ENCODE measurements around the gene DDT. TPM values are rescaled to one million over a fixed set of nuclear protein-coding genes. Genes with fewer than 3 reads are reported as not detected.

Gene DDT
- total and polyA plus RNA-seq, 7 donors, result 57.3 to 239 (median 85.3) TPM

- Histone ChIP-seq H3K27ac (no peak overlapping the region), H3K36me3 (ENCODE audit: insufficient read depth in 1 of 2, low read depth in 1 of 2) (no peaks in the 10 kb centered on the region)
- TF ChIP-seq CTCF (IDR thresholded peaks at IDR 0.05), result no peak
These were observed 35.8 kb upstream of the DDT start for GRCh38 chr22:24010018-24010391.

GRCh38 chr22:24009227-24010017, 35.2 kb upstream of the DDT start:
- 79 to 86% (median 84%) methylated on average over 7 of the region's 7 CpGs for WGBS, 3 donors
- intact Hi-C loops (cut with DNase I), result loop anchor here in 1 of 2 donors (5.0 kb wide), 1 partner anchor 72 kb away; no protein-coding TSS in a partner anchor
- Histone ChIP-seq H3K4me3 (no peak overlapping the region), H3K27ac (no peak overlapping the region), H3K4me1 (peaks cover 14% of the 10 kb centered on the region), H3K9me3 (no peaks in the 10 kb centered on the region), H3K27me3 (ENCODE audit: insufficient read depth in 3 of 3, low read length in 2 of 3) (no peaks in the 10 kb centered on the region), H3K36me3 (ENCODE audit: insufficient read depth in 1 of 2, low read depth in 1 of 2) (no peaks in the 10 kb centered on the region)
- DNase-seq (no peak), ATAC-seq (no peak)
- TF ChIP-seq CTCF (IDR thresholded peaks at IDR 0.05), result no peak

More at GRCh38 chr22:24010018-24010391, 35.8 kb upstream of the DDT start:
- DNase-seq, result no peak
- Histone ChIP-seq H3K27me3 (ENCODE audit: insufficient read depth in 3 of 3, low read length in 2 of 3) (no peaks in the 10 kb centered on the region), H3K9me3 (no peaks in the 10 kb centered on the region), H3K4me3 (no peak overlapping the region), H3K4me1 (peaks cover 14% of the 10 kb centered on the region)
- intact Hi-C loops (cut with DNase I), result no loop called here
- WGBS, 3 donors, result 82 to 86% (median 85%) methylated on average over 2 of the region's 2 CpGs
- ATAC-seq, result no peak

- 83 to 89% (median 87%) methylated on average over 6 of the region's 6 CpGs for WGBS, 3 donors
- no peak for TF ChIP-seq CTCF (IDR thresholded peaks at IDR 0.05)
- H3K4me3 ChIP-seq, result no peak overlapping the region
- no peaks in the 10 kb centered on the region for H3K27me3 ChIP-seq (ENCODE audit: insufficient read depth in 3 of 3, low read length in 2 of 3)
- peaks cover 14% of the 10 kb centered on the region for H3K4me1 ChIP-seq
- ATAC-seq (no peak), DNase-seq (no peak)
- no peaks in the 10 kb centered on the region for H3K9me3 ChIP-seq
- intact Hi-C loops (cut with DNase I), result loop anchor here in 1 of 2 donors (5.0 kb wide), 1 partner anchor 71 kb away; no protein-coding TSS in a partner anchor
- H3K27ac ChIP-seq, result no peak overlapping the region
- no peaks in the 10 kb centered on the region for H3K36me3 ChIP-seq (ENCODE audit: insufficient read depth in 1 of 2, low read depth in 1 of 2)
These were observed 34.4 kb upstream of the DDT start for GRCh38 chr22:24008381-24009226.

GRCh38 chr22:24008022-24008283, 33.7 kb upstream of the DDT start:
- intact Hi-C loops (cut with DNase I), result loop anchor here in 1 of 2 donors (5.0 kb wide), 1 partner anchor 71 kb away; no protein-coding TSS in a partner anchor
- H3K27me3 ChIP-seq (ENCODE audit: insufficient read depth in 3 of 3, low read length in 2 of 3), result no peaks in the 10 kb centered on the region
- WGBS, 3 donors, result 89 to 96% (median 91%) methylated on average over 1 of the region's 1 CpG
- DNase-seq (peak in 1 of 2 donors; percentile 43), ATAC-seq (no peak)
- H3K4me1 ChIP-seq, result peaks cover 14% of the 10 kb centered on the region
- no peak overlapping the region for H3K4me3 ChIP-seq
- H3K36me3 ChIP-seq (ENCODE audit: insufficient read depth in 1 of 2, low read depth in 1 of 2), result no peaks in the 10 kb centered on the region
- no peaks in the 10 kb centered on the region for H3K9me3 ChIP-seq
- TF ChIP-seq CTCF (IDR thresholded peaks at IDR 0.05), result no peak
- no peak overlapping the region for H3K27ac ChIP-seq
